ENCODE data around the gene SOHLH1.

Gene SOHLH1

GRCh38 chr9:135699440-135699839 lies at the start of gene SOHLH1:
SOHLH1 (minus strand) TSS chr9:135699481; CDS start chr9:135699467, 14 bp downstream.
- H3K4me1 ChIP-seq (ENCODE audit: low read length), result no peaks in the 10 kb centered on the region
- H3K4me3 ChIP-seq (ENCODE audit: low read length), result no peak within 1 kb of the TSS
- H3K4me2 ChIP-seq (ENCODE audit: low read length), result no peak within 1 kb of the TSS
- no peak within 1 kb of the TSS for H3K27ac ChIP-seq (ENCODE audit: low read length)
- H3K79me2 ChIP-seq (ENCODE audit: low read length), result no peaks in the 10 kb centered on the region
- H2AFZ ChIP-seq (ENCODE audit: low read depth, low read length), result no peak within 1 kb of the TSS
- no peaks in the 10 kb centered on the region for H4K20me1 ChIP-seq (ENCODE audit: insufficient read depth, low read length)
- no peaks in the 10 kb centered on the region for H3K36me3 ChIP-seq (replicated peaks; ENCODE audit: low read depth, low read length)
- no peaks in the 10 kb centered on the region for H3K9me3 ChIP-seq (ENCODE audit: insufficient read depth, low read length)
- no peaks in the 10 kb centered on the region for H3K27me3 ChIP-seq (ENCODE audit: low read depth, low read length)
- TF ChIP-seq CTCF (IDR thresholded peaks at IDR 0.05; ENCODE audit: low read depth, low read length), result no peak
- no peak for TF ChIP-seq EZH2phosphoT487 (IDR thresholded peaks at IDR 0.05; ENCODE audit: low read depth)
- no peak within 1 kb of the TSS for H3K9ac ChIP-seq (ENCODE audit: low read length)

GRCh38 chr9:135748676-135749075 lies 49.4 kb upstream of the SOHLH1 start:
- Histone ChIP-seq H3K36me3 (replicated peaks; ENCODE audit: low read depth, low read length) (no peaks in the 10 kb centered on the region), H3K4me1 (ENCODE audit: low read length) (peaks cover 8% of the 10 kb centered on the region), H2AFZ (ENCODE audit: low read depth, low read length) (no peak overlapping the region), H3K27ac (ENCODE audit: low read length) (no peak overlapping the region), H3K9ac (ENCODE audit: low read length) (no peak overlapping the region), H3K4me2 (ENCODE audit: low read length) (no peak overlapping the region), H4K20me1 (ENCODE audit: insufficient read depth, low read length) (no peaks in the 10 kb centered on the region), H3K9me3 (ENCODE audit: insufficient read depth, low read length) (no peaks in the 10 kb centered on the region), H3K4me3 (ENCODE audit: low read length) (no peak overlapping the region), H3K79me2 (ENCODE audit: low read length) (no peaks in the 10 kb centered on the region), H3K27me3 (ENCODE audit: low read depth, low read length) (no peaks in the 10 kb centered on the region)
- no peak for TF ChIP-seq CTCF (IDR thresholded peaks at IDR 0.05; ENCODE audit: low read depth, low read length)
- no peak for TF ChIP-seq EZH2phosphoT487 (IDR thresholded peaks at IDR 0.05; ENCODE audit: low read depth)

GRCh38 chr9:135747311-135747710 lies 48.0 kb upstream of the SOHLH1 start:
- TF ChIP-seq CTCF (IDR thresholded peaks at IDR 0.05; ENCODE audit: low read depth, low read length), result no peak
- TF ChIP-seq EZH2phosphoT487 (IDR thresholded peaks at IDR 0.05; ENCODE audit: low read depth), result no peak
- H3K4me1 ChIP-seq (ENCODE audit: low read length), result peaks cover 5% of the 10 kb centered on the region
- H3K79me2 ChIP-seq (ENCODE audit: low read length), result no peaks in the 10 kb centered on the region
- no peak overlapping the region for H3K4me3 ChIP-seq (ENCODE audit: low read length)
- H3K9ac ChIP-seq (ENCODE audit: low read length), result no peak overlapping the region
- no peaks in the 10 kb centered on the region for H3K27me3 ChIP-seq (ENCODE audit: low read depth, low read length)
- no peak overlapping the region for H3K27ac ChIP-seq (ENCODE audit: low read length)
- H3K9me3 ChIP-seq (ENCODE audit: insufficient read depth, low read length), result no peaks in the 10 kb centered on the region
- no peak overlapping the region for H3K4me2 ChIP-seq (ENCODE audit: low read length)
- no peak overlapping the region for H2AFZ ChIP-seq (ENCODE audit: low read depth, low read length)
- H4K20me1 ChIP-seq (ENCODE audit: insufficient read depth, low read length), result no peaks in the 10 kb centered on the region
- no peaks in the 10 kb centered on the region for H3K36me3 ChIP-seq (replicated peaks; ENCODE audit: low read depth, low read length)

GRCh38 chr9:135746565-135746964 lies 47.3 kb upstream of the SOHLH1 start:
- Histone ChIP-seq H3K9ac (ENCODE audit: low read length) (no peak overlapping the region), H3K79me2 (ENCODE audit: low read length) (no peaks in the 10 kb centered on the region), H3K27ac (ENCODE audit: low read length) (no peak overlapping the region), H3K36me3 (replicated peaks; ENCODE audit: low read depth, low read length) (no peaks in the 10 kb centered on the region), H3K4me2 (ENCODE audit: low read length) (no peak overlapping the region), H3K9me3 (ENCODE audit: insufficient read depth, low read length) (no peaks in the 10 kb centered on the region), H4K20me1 (ENCODE audit: insufficient read depth, low read length) (no peaks in the 10 kb centered on the region), H3K4me3 (ENCODE audit: low read length) (no peak overlapping the region), H3K4me1 (ENCODE audit: low read length) (no peaks in the 10 kb centered on the region), H2AFZ (ENCODE audit: low read depth, low read length) (no peak overlapping the region), H3K27me3 (ENCODE audit: low read depth, low read length) (no peaks in the 10 kb centered on the region)
- TF ChIP-seq EZH2phosphoT487 (IDR thresholded peaks at IDR 0.05; ENCODE audit: low read depth), result no peak
- no peak for TF ChIP-seq CTCF (IDR thresholded peaks at IDR 0.05; ENCODE audit: low read depth, low read length)
